Measurements from ENCODE around the gene BRAP. TPM values are rescaled to one million over a fixed set of nuclear protein-coding genes. Genes with fewer than 3 reads are reported as not detected.

Gene BRAP
- 12.1 to 13.5 TPM (median 12.4 TPM) in 5 replicates for total RNA-seq (2022; extraction: Qiagen RNA extraction)

DNA sequence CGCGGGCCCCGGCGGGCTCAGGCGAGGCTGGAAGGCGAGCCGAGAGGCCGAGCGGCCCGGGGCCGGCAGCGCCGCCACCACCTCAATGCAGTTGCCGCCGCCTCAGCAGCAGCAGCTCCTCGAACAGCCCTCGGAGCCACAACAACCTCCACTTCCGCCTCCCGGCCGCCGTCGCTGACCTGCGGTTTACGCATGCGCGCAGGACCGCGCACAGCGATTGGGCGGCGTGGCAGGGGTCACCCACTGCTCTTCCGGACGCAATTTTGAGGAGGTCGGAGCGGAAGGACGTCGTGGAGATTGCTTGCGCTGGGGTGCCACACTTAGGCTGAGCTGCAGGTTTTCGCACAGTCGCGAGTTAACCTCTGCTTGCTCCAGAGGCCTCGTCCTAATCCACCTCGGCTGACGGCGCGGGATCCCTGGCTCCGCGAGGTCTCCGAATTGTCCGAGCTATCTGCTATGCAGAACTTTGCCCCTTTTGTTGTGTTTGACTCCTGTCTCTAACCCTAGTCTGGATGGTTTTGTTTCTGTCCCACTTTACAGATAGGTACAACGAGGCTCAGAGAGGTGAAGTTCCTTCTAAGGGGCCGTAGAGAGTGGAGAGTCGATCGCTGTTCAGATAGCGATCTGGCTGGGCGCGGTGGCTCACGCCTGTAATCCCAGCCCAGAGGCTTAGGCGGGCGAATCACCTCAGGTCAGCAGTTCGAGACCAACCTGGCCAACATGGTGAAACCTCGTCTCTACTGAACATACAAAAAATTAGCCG, at the start of gene BRAP, which contains the start of gene ACAD10:
BRAP (minus strand) TSS at position 146 of the 763 bp plus-strand sequence. CDS start 164 bp downstream, outside the sequence.
ACAD10 (plus strand) TSS at position 243 of the 763 bp plus-strand sequence. CDS start 6,657 bp downstream, outside the sequence.

GRCh38 chr12:111598637-111599452, 86.9 kb downstream of the BRAP start, which contains the start of gene ATXN2:
Gene ATXN2, minus strand, starts transcription at chr12:111599315. Its CDS starts 281 bp downstream, at chr12:111599034.

Other genes with a start within 250 kb of the BRAP start
- gene ATXN2, start 86.6 kb downstream of the BRAP start, total RNA-seq (2022; extraction: Qiagen RNA extraction) = 42.6 to 54.6 TPM (median 52.5 TPM) in 5 replicates
- 8.4 to 10.8 TPM (median 8.6 TPM) in 5 replicates for gene ACAD10, start 97 bp upstream of the BRAP start, total RNA-seq (2022; extraction: Qiagen RNA extraction)
- gene ALDH2, start 81.0 kb upstream of the BRAP start, total RNA-seq (2022; extraction: Qiagen RNA extraction) = 71.0 to 93.5 TPM (median 89.7 TPM) in 5 replicates
- 53.8 to 60.4 TPM (median 59.2 TPM) in 5 replicates for gene MAPKAPK5, start 156.3 kb upstream of the BRAP start, total RNA-seq (2022; extraction: Qiagen RNA extraction)

Data from A549 treated with AZD2906 at 1 μM for 4 hours (cell line).